Right renal pelvis (tissue), 4 donors: ENCODE measurements around the gene ACOT7. TPM values are rescaled to one million over a fixed set of nuclear protein-coding genes. Genes with fewer than 3 reads are reported as not detected.

Source experiments
- DNase-seq, 4 donors: peaks; one replicate each; pipeline ENCODE4 v3.0.0-alpha.2; 2013; ENCODE audit warnings: low read depth in 4 of 4, low spot score in 3 of 4, missing footprints in 1 of 4
- polyA plus RNA-seq, 4 donors: library from polyadenylated mRNA; unstranded; fragments of 120-200 nt; gene quantifications; one replicate each; pipeline ENCODE4 v1.2.1, GENCODE V29; 2013; ENCODE audit not compliant: insufficient read length in 4 of 4

The ACOT7 gene
- polyA plus RNA-seq, 4 donors: 28.7 to 35.0 (median 31.5) TPM

- DNase-seq: no peak
Measured at GRCh38 chr1:6273380-6273891, 120.1 kb downstream of the ACOT7 start.

- DNase-seq: no peak
Measured at GRCh38 chr1:6272868-6273267, 120.7 kb downstream of the ACOT7 start.

GRCh38 chr1:6272452-6272851 lies 121.1 kb downstream of the ACOT7 start:
- no peak for DNase-seq

- DNase-seq: no peak
Measured at GRCh38 chr1:6271554-6271953, 122.0 kb downstream of the ACOT7 start.

- DNase-seq: no peak
Measured at GRCh38 chr1:6271006-6271405, 122.6 kb downstream of the ACOT7 start.

GRCh38 chr1:6270401-6270800 lies 123.2 kb downstream of the ACOT7 start:
- no peak for DNase-seq

GRCh38 chr1:6269720-6270400 lies 123.7 kb downstream of the ACOT7 start:
- no peak for DNase-seq

- no peak for DNase-seq
Measured at GRCh38 chr1:6269296-6269695, 124.3 kb downstream of the ACOT7 start.

- DNase-seq: no peak
Measured at GRCh38 chr1:6268415-6268814, 125.2 kb downstream of the ACOT7 start.

- no peak for DNase-seq
Measured at GRCh38 chr1:6267686-6268322, 125.8 kb downstream of the ACOT7 start.

- no peak for DNase-seq
Measured at GRCh38 chr1:6266641-6267040, 126.9 kb downstream of the ACOT7 start.

- no peak for DNase-seq
Measured at GRCh38 chr1:6265151-6265550, 128.4 kb downstream of the ACOT7 start.

GRCh38 chr1:6263716-6264115 lies 129.9 kb downstream of the ACOT7 start:
- DNase-seq: no peak

GRCh38 chr1:6262555-6263420 lies 130.8 kb downstream of the ACOT7 start:
- no peak for DNase-seq

- DNase-seq: no peak
Measured at GRCh38 chr1:6261615-6261995, 132.0 kb downstream of the ACOT7 start.

- no peak for DNase-seq
Measured at GRCh38 chr1:6260961-6261614, 132.5 kb downstream of the ACOT7 start, which contains the start of gene GPR153. TSS of gene GPR153 (minus strand) at chr1:6261098. CDS start at chr1:6254905, 6,193 bp downstream.

- no peak for DNase-seq
Measured at GRCh38 chr1:6260433-6260934, 133.1 kb downstream of the ACOT7 start.

- no peak for DNase-seq
Measured at GRCh38 chr1:6259491-6260362, 133.8 kb downstream of the ACOT7 start.

GRCh38 chr1:6258675-6259074 lies 134.9 kb downstream of the ACOT7 start:
- no peak for DNase-seq
